CD4-positive, alpha-beta T cell (primary cell): ENCODE results near the gene ENTPD6. TPM values are rescaled to one million over a fixed set of nuclear protein-coding genes. Genes with fewer than 3 reads are reported as not detected.
"Not testable (repeated sequence)": the region's sequence is repeated elsewhere in the genome, so short reads cannot be mapped to it uniquely, and the experiment has no call there.

Experiments used
- ATAC-seq: fragments of 200-7000 bp; cut with Tn5 transposase; one replicate; pipeline ENCODE4 v1.10.0; 2022; ENCODE audit warnings: mild to moderate bottlenecking; ENCODE audit not compliant: poor library complexity
- CTCF ChIA-PET: fragments of 350-600 bp; sonication (Branson Sonifier 250); formaldehyde crosslinking; loops from one replicate; lab custom pipeline; 2021; ENCODE audit warnings: antibody characterized with exemption, inconsistent platforms; lab: Charles Lee
- POLR2A ChIA-PET: fragments of 350-600 bp; sonication (Branson Sonifier 250); formaldehyde crosslinking; loops from one replicate; lab custom pipeline; 2021; ENCODE audit warnings: antibody characterized with exemption, inconsistent platforms; lab: Charles Lee
- DNase-seq, 14 experiments: peaks; one replicate each; pipeline ENCODE4 v3.0.0-alpha.2; 2013 to 2020; ENCODE audit warnings: mixed read lengths in 2 of 14
- H3K27ac ChIP-seq, 2 donors: one replicate each; pipeline versions ENCODE4 v1.5.1 to v1.7.0; 2013; ENCODE audit warnings: low read length in 2 of 2, low read depth in 1 of 2, mild to moderate bottlenecking in 1 of 2
- H3K27me3 ChIP-seq, 2 experiments: 1 replicate in 1 of 2; 2 replicates in 1 of 2; pipeline versions ENCODE4 v1.6.1 to v1.7.0; 2013; ENCODE audit warnings: low read length in 2 of 2, control low read depth in 1 of 2, mild to moderate bottlenecking in 1 of 2, moderate library complexity in 1 of 2; ENCODE audit not compliant: insufficient read depth in 2 of 2, control insufficient read depth in 1 of 2
- H3K36me3 ChIP-seq: one replicate; pipeline ENCODE4 v1.6.1; 2013; ENCODE audit warnings: low read length, control low read depth; ENCODE audit not compliant: insufficient read depth
- H3K4me1 ChIP-seq: one replicate; pipeline ENCODE4 v1.6.1; 2013; ENCODE audit warnings: low read length, control low read depth; ENCODE audit not compliant: insufficient read depth
- H3K4me3 ChIP-seq: one replicate; pipeline ENCODE4 v1.5.1; 2013; ENCODE audit warnings: mild to moderate bottlenecking, low read length, moderate library complexity
- H3K9me3 ChIP-seq, 2 experiments: 1 replicate in 1 of 2; 2 replicates in 1 of 2; pipeline versions ENCODE4 v1.6.1 to v1.7.0; 2013; ENCODE audit warnings: low read length in 2 of 2, mild to moderate bottlenecking in 2 of 2, control low read depth in 1 of 2, moderate library complexity in 1 of 2; ENCODE audit not compliant: control insufficient read depth in 1 of 2, insufficient read depth in 1 of 2
- H3K27ac Mint-ChIP-seq: one replicate; pipeline ENCODE4 v1.8.0; 2020; ENCODE audit warnings: mixed read lengths
- H3K27me3 Mint-ChIP-seq: one replicate; pipeline ENCODE4 v1.8.0; 2021; ENCODE audit warnings: mixed read lengths
- H3K36me3 Mint-ChIP-seq: one replicate; pipeline ENCODE4 v1.8.0; 2021; ENCODE audit warnings: low read depth, mixed read lengths
- H3K4me1 Mint-ChIP-seq: one replicate; pipeline ENCODE4 v1.8.0; 2021; ENCODE audit warnings: low read depth, mixed read lengths
- H3K4me3 Mint-ChIP-seq: one replicate; pipeline ENCODE4 v1.8.0; 2020; ENCODE audit warnings: mild to moderate bottlenecking, mixed read lengths
- H3K9me3 Mint-ChIP-seq: one replicate; pipeline ENCODE4 v1.8.0; 2020; ENCODE audit warnings: mixed read lengths
- intact Hi-C, 2 experiments: fragments of 100-400 bp; cut with DNase I in 1 of 2; cut with micrococcal nuclease in 1 of 2; formaldehyde crosslinking; loops; one replicate each; pipeline versions ENCODE4 v1.15.1 to v1.9.0; 2023 to 2025; cut with DNase I, micrococcal nuclease
- total RNA-seq, 174 experiments: library from RNA in 2 of 174; stranded (reverse) in 2 of 174; gene quantifications; one replicate each; pipeline ENCODE4 v1.2.3 and lab custom pipeline; 2021 to 2026
- TF ChIP-seq, protein P1 (sequence below): fragments of 200-600 bp; IDR thresholded peaks from one replicate; pipeline ENCODE4 v1.8.0; 2022; ENCODE audit warnings: antibody characterized with exemption, mild to moderate bottlenecking

Gene ENTPD6
- total RNA-seq, 2 experiments from 2014 or later, result 78.5 to 85.1 TPM

DNA sequence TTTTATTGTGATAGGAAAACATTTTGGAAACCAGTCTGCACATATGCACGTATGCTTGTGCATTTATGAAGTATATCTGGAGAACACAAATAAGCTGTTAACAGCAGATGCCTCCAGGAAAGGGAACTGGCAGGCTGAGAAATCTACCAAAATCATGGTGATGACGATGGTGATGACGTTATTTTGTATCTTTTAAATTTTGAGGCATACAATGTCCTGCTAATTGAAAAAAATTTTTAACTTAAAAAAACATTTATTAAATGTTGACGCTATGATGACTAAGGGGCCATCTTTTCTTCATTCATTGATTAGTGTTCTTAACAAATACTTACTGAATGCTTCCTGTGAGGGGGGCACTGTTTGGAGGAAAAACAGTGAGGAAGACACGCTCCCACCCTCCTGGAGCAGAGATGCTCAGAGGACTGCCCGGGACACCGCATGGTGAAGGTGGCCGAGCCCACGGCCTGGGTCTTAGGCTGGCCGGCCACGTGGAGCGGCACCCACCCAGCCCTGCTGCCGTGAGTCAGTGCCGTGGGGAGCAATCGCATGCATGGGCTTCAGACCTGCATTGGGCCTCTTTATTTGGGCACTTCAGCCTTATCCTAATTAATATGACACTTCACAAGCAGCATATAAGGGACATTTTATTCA is 15.9 kb upstream of the ENTPD6 start:
- no peak for ATAC-seq
- DNase-seq, result no peak
- ChIA-PET CTCF (interaction anchor here (1.2 to 1.4 kb wide), 3 partner anchors 120 to 219 kb away, joined by 3 read pairs; no protein-coding TSS in a partner anchor), POLR2A (no interaction called here)
- no peaks in the 10 kb centered on the region for H3K36me3 ChIP-seq
- Mint-ChIP-seq H3K27me3 (peaks cover 26% of the 10 kb centered on the region), H3K27ac (no peak overlapping the region), H3K4me1 (no peaks in the 10 kb centered on the region), H3K36me3 (no peaks in the 10 kb centered on the region), H3K4me3 (no peak overlapping the region), H3K9me3 (peaks cover 4% of the 10 kb centered on the region)
- H3K4me3 ChIP-seq, result no peak overlapping the region
- no peaks in the 10 kb centered on the region for H3K4me1 ChIP-seq
- intact Hi-C loops, result loop anchor here (1.0 to 5.0 kb wide), 6 partner anchors 87 to 1242 kb away; no protein-coding TSS in a partner anchor
- no peaks in the 10 kb centered on the region for H3K27me3 ChIP-seq
- TF ChIP-seq, protein P1, sequence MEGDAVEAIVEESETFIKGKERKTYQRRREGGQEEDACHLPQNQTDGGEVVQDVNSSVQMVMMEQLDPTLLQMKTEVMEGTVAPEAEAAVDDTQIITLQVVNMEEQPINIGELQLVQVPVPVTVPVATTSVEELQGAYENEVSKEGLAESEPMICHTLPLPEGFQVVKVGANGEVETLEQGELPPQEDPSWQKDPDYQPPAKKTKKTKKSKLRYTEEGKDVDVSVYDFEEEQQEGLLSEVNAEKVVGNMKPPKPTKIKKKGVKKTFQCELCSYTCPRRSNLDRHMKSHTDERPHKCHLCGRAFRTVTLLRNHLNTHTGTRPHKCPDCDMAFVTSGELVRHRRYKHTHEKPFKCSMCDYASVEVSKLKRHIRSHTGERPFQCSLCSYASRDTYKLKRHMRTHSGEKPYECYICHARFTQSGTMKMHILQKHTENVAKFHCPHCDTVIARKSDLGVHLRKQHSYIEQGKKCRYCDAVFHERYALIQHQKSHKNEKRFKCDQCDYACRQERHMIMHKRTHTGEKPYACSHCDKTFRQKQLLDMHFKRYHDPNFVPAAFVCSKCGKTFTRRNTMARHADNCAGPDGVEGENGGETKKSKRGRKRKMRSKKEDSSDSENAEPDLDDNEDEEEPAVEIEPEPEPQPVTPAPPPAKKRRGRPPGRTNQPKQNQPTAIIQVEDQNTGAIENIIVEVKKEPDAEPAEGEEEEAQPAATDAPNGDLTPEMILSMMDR, result peak; percentile 44
- no peak overlapping the region for H3K27ac ChIP-seq
- H3K9me3 ChIP-seq, result peaks cover 0 to 5% of the 10 kb centered on the region in 2 experiments

DNA sequence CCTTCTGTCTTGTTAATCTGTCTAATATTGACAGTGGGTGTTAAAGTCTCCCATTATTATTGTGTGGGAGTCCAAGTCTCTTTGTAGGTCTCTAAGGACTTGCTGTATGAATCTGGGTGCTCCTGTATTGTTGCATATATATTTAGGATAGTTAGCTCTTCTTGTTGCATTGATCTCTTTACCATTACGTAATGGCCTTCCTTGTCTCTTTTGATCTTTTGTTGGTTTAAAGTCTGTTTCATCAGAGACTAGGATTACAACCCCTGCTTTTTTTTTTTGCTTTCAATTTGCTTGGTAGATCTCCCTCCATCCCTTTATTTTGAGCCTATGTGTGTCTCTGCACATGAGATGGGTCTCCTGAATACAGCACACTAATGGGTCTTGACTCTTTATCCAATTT is 11.1 kb upstream of the ENTPD6 start:
- H3K4me3 ChIP-seq, H3K36me3 ChIP-seq, H3K4me1 Mint-ChIP-seq, H3K36me3 Mint-ChIP-seq, DNase-seq, ATAC-seq, H3K9me3 Mint-ChIP-seq, POLR2A ChIA-PET, H3K9me3 ChIP-seq, H3K27ac Mint-ChIP-seq, CTCF ChIA-PET, H3K4me3 Mint-ChIP-seq, intact Hi-C loops, H3K4me1 ChIP-seq, H3K27ac ChIP-seq: not testable (repeated sequence)
- peaks cover 9 to 11% of the 10 kb centered on the region in 2 experiments for H3K27me3 ChIP-seq
- peaks cover 53% of the 10 kb centered on the region for H3K27me3 Mint-ChIP-seq

DNA sequence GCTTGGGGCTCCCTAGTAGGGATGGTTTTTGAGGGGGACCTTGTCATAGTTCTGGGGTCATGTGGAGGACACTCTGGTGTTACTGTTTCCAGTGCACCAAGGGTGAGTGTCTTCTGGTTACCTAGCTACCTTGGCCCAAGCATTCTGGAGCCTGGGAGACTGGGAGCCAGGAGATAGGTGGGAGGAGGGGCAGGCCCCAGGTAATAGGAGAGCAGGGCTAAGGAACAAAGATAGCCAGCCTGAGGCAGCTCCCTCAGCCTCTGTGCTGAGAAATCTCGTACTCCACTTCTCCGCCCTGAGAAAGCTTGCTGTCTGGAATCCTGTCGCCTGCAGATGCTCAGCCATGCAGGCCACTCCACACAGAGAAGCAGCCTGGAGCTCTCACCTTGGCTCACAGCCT is 8.3 kb upstream of the ENTPD6 start:
- no peaks in the 10 kb centered on the region for H3K36me3 ChIP-seq
- DNase-seq, result no peak
- POLR2A ChIA-PET, result no interaction called here
- no peak overlapping the region for H3K4me3 ChIP-seq
- Mint-ChIP-seq H3K4me1 (no peaks in the 10 kb centered on the region), H3K27me3 (peaks cover 47% of the 10 kb centered on the region), H3K36me3 (no peaks in the 10 kb centered on the region), H3K27ac (no peak overlapping the region), H3K9me3 (peaks cover 4% of the 10 kb centered on the region), H3K4me3 (no peak overlapping the region)
- ATAC-seq, result no peak
- H3K4me1 ChIP-seq, result no peaks in the 10 kb centered on the region
- intact Hi-C loops, result no loop called here
- TF ChIP-seq, protein P1, result no peak
- H3K27me3 ChIP-seq, result peaks cover 9 to 11% of the 10 kb centered on the region in 2 experiments
- peaks cover 0 to 5% of the 10 kb centered on the region in 2 experiments for H3K9me3 ChIP-seq
- H3K27ac ChIP-seq, result no peak overlapping the region
- CTCF ChIA-PET, result no interaction called here

DNA sequence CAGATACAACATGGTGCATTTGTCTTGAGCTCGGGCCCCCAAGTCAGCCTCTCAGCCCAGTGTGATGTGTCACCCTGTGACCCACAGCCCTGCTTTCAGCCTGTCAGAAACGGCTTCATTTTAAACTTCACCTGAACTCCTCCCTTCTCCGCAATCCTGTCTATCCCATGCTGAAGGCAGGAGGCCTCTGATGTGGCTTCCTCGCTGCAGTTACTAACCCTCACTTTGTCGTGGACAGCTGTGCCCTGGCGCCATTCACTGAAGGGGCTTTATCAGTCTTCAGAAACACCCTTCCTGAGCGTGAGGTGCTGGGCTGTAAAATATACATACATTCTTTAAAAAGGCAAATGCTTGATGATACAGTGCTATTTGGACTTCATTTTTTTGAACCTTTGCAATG is 7.9 kb upstream of the ENTPD6 start:
- H3K36me3 Mint-ChIP-seq, result no peaks in the 10 kb centered on the region
- peaks cover 2% of the 10 kb centered on the region for H3K9me3 Mint-ChIP-seq
- ATAC-seq (no peak), DNase-seq (no peak)
- POLR2A ChIA-PET, result no interaction called here
- CTCF ChIA-PET, result no interaction called here
- peaks cover 0 to 5% of the 10 kb centered on the region in 2 experiments for H3K9me3 ChIP-seq
- TF ChIP-seq, protein P1, result no peak
- H3K27ac Mint-ChIP-seq, result no peak overlapping the region
- no peak overlapping the region for H3K27ac ChIP-seq
- no peak overlapping the region for H3K4me3 ChIP-seq
- no peaks in the 10 kb centered on the region for H3K36me3 ChIP-seq
- no peaks in the 10 kb centered on the region for H3K4me1 Mint-ChIP-seq
- H3K27me3 Mint-ChIP-seq, result peaks cover 43% of the 10 kb centered on the region
- no peak overlapping the region for H3K4me3 Mint-ChIP-seq
- no peaks in the 10 kb centered on the region for H3K4me1 ChIP-seq
- intact Hi-C loops, result no loop called here
- peaks cover 9 to 11% of the 10 kb centered on the region in 2 experiments for H3K27me3 ChIP-seq
